ENCODE data around the gene LAS1L. TPM values are rescaled to one million over a fixed set of nuclear protein-coding genes. Genes with fewer than 3 reads are reported as not detected.

LAS1L gene
- polyA plus RNA-seq, 1 of the 3 experiments (the other 2 are of a cell fraction): 39.0 TPM

DNA sequence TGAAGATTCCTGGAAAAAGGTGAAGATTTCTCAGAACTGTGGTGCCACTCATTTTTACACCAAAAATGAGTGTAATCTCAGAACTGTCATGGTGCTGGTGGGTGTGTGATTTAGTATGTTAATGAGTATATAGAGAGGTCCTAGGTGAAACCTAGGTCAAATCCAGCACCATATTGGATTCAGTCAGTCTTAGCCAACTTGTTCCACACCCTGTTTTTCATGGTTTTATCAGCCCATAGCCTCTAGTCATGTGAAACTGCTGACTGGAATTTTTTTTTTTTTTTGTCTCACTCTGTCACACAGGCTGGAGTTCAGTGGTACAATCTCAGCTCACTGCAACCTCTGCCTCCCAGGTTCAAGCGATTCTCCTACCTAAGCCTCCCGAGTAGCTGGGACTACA lies 58.0 kb downstream of the LAS1L start:
- no peak overlapping the region for H3K4me2 ChIP-seq
- H3K9ac ChIP-seq: no peak overlapping the region
- no peaks in the 10 kb centered on the region for H3F3A ChIP-seq (replicated peaks; ENCODE audit: insufficient read depth)
- no peaks in the 10 kb centered on the region for H4K20me1 ChIP-seq (ENCODE audit: insufficient read depth)
- H3K27ac ChIP-seq (ENCODE audit: low read depth in 2 of 2, low read length in 1 of 2): no peak overlapping the region
- no peak overlapping the region for H3K4me3 ChIP-seq (ENCODE audit: low read depth in 2 of 2, low read length in 1 of 2)
- H3K9me2 ChIP-seq: no peaks in the 10 kb centered on the region
- no peaks in the 10 kb centered on the region for H3K27me3 ChIP-seq (ENCODE audit: insufficient read depth)
- H3K79me2 ChIP-seq (ENCODE audit: insufficient read depth): no peaks in the 10 kb centered on the region
- POLR2A ChIA-PET: interaction anchor here (0.6 kb wide), 1 partner anchor 64 kb away, joined by 4 read pairs; no protein-coding TSS in a partner anchor
- H3K4me1 ChIP-seq (ENCODE audit: control insufficient read depth in 1 of 2, insufficient read depth in 2 of 2, low read depth in 1 of 2, low read length in 1 of 2): no peaks in the 10 kb centered on the region
- H3K9me3 ChIP-seq: no peaks in the 10 kb centered on the region
- TF ChIP-seq MXI1 (IDR thresholded peaks at IDR 0.05; ENCODE audit: low read depth, low read length) (no peak), EP300 (IDR thresholded peaks at IDR 0.05; ENCODE audit: borderline replicate concordance in 1 of 2, low read depth in 1 of 2, low read length in 1 of 2) (no peak), RCOR1 (IDR thresholded peaks at IDR 0.05; ENCODE audit: low read length) (no peak), USF2 (IDR thresholded peaks at IDR 0.05; ENCODE audit: borderline replicate concordance, low read depth, low read length) (no peak), GABPA (IDR thresholded peaks at IDR 0.05; ENCODE audit: low read depth) (no peak), USF1 (IDR thresholded peaks at IDR 0.05; ENCODE audit: borderline replicate concordance, low read depth) (no peak), EZH2phosphoT487 (IDR thresholded peaks at IDR 0.05; ENCODE audit: borderline replicate concordance, low read depth) (no peak), JUND (IDR thresholded peaks at IDR 0.05) (no peak), MEF2A (IDR thresholded peaks at IDR 0.05; ENCODE audit: borderline replicate concordance, low read depth) (no peak), CTCF (IDR thresholded peaks at IDR 0.05) (no peak), REST (IDR thresholded peaks at IDR 0.05; ENCODE audit: low read depth, low read length) (no peak)
- no peak for DNase-seq
- CTCF ChIA-PET: no interaction called here
- no peak overlapping the region for H2AFZ ChIP-seq (ENCODE audit: low read depth)
- WGBS (ENCODE audit: low lambda C conversion rate): 2% methylated on average over 2 of the region's 2 CpGs
- no peaks in the 10 kb centered on the region for H3K36me3 ChIP-seq (replicated peaks in 1 of 2; ENCODE audit: control insufficient read depth in 1 of 2, insufficient read depth in 2 of 2, low read length in 1 of 2)
